CD8-positive, alpha-beta memory T cell (primary cell): ENCODE results near the gene PRODH. TPM values are rescaled to one million over a fixed set of nuclear protein-coding genes. Genes with fewer than 3 reads are reported as not detected.
"Not testable (repeated sequence)": the region's sequence is repeated elsewhere in the genome, so short reads cannot be mapped to it uniquely, and the experiment has no call there.

Source experiments
- CTCF ChIA-PET: fragments of 350-600 bp; sonication (Branson Sonifier 250); formaldehyde crosslinking; loops from one replicate; lab custom pipeline; 2021; ENCODE audit warnings: antibody characterized with exemption; lab: Charles Lee
- POLR2A ChIA-PET: fragments of 350-600 bp; sonication (Branson Sonifier 250); formaldehyde crosslinking; loops from one replicate; lab custom pipeline; 2021; ENCODE audit warnings: antibody characterized with exemption; lab: Charles Lee
- DNase-seq, 5 donors: peaks; one replicate each; pipeline versions ENCODE4 v3.0.0 to v3.0.0-alpha.2; 2020 to 2022; ENCODE audit warnings: mixed read lengths in 1 of 5
- H3K27ac ChIP-seq: one replicate; pipeline ENCODE4 v1.7.0; 2013; ENCODE audit warnings: low read depth, mild to moderate bottlenecking, low read length, moderate library complexity
- H3K27me3 ChIP-seq: 2 replicates; pipeline ENCODE4 v1.7.0; 2013; ENCODE audit warnings: low read length, mild to moderate bottlenecking; ENCODE audit not compliant: insufficient read depth, poor library complexity, severe bottlenecking
- H3K36me3 ChIP-seq: 2 replicates; pipeline ENCODE4 v1.7.0; 2013; ENCODE audit warnings: mild to moderate bottlenecking, low read length, moderate library complexity; ENCODE audit not compliant: insufficient read depth
- H3K4me1 ChIP-seq: 2 replicates; pipeline ENCODE4 v1.7.0; 2013; ENCODE audit warnings: mild to moderate bottlenecking, low read length, moderate library complexity; ENCODE audit not compliant: insufficient read depth
- H3K4me3 ChIP-seq: 2 replicates; pipeline ENCODE4 v1.7.0; 2013; ENCODE audit warnings: mild to moderate bottlenecking, low read length
- H3K9me3 ChIP-seq: 2 replicates; pipeline ENCODE4 v1.7.0; 2013; ENCODE audit warnings: mild to moderate bottlenecking, low read length
- H3K27ac Mint-ChIP-seq, 8 donors: one replicate each; pipeline ENCODE4 v1.8.0; 2020 to 2021; ENCODE audit warnings: mixed read lengths in 8 of 8, mild to moderate bottlenecking in 6 of 8, inconsistent platforms in 3 of 8, moderate library complexity in 3 of 8
- H3K27me3 Mint-ChIP-seq, 2 donors: one replicate each; pipeline ENCODE4 v1.8.0; 2020 to 2021; ENCODE audit warnings: mixed read lengths in 2 of 2, mild to moderate bottlenecking in 1 of 2, moderate library complexity in 1 of 2
- H3K36me3 Mint-ChIP-seq, 3 donors: one replicate each; pipeline ENCODE4 v1.8.0; 2020 to 2021; ENCODE audit warnings: mixed read lengths in 3 of 3, inconsistent platforms in 1 of 3, mild to moderate bottlenecking in 1 of 3
- H3K4me1 Mint-ChIP-seq, 3 donors: one replicate each; pipeline ENCODE4 v1.8.0; 2020 to 2021; ENCODE audit warnings: mixed read lengths in 3 of 3, inconsistent platforms in 1 of 3, mild to moderate bottlenecking in 1 of 3
- H3K4me3 Mint-ChIP-seq, 7 donors: one replicate each; pipeline ENCODE4 v1.8.0; 2020 to 2021; ENCODE audit warnings: mixed read lengths in 7 of 7, mild to moderate bottlenecking in 6 of 7, moderate library complexity in 4 of 7, inconsistent platforms in 2 of 7
- H3K9me3 Mint-ChIP-seq, 5 donors: one replicate each; pipeline ENCODE4 v1.8.0; 2020 to 2022; ENCODE audit warnings: mixed read lengths in 5 of 5, mild to moderate bottlenecking in 3 of 5, moderate library complexity in 2 of 5, inconsistent platforms in 1 of 5
- polyA plus RNA-seq: library from polyadenylated mRNA; unstranded; fragments of 300-500 nt; fragmentation: Illumina TruSeq; gene quantifications from one replicate; pipeline ENCODE4 v1.2.3, GENCODE V29; 2021
- total RNA-seq, 2 experiments: library from RNA; stranded (reverse); gene quantifications; one replicate each; pipeline ENCODE4 v1.2.3, GENCODE V29; 2021

PRODH gene
- total and polyA plus RNA-seq, 3 experiments from 2014 or later, result 0.05 to 0.46 (median 0.24) TPM

DNA sequence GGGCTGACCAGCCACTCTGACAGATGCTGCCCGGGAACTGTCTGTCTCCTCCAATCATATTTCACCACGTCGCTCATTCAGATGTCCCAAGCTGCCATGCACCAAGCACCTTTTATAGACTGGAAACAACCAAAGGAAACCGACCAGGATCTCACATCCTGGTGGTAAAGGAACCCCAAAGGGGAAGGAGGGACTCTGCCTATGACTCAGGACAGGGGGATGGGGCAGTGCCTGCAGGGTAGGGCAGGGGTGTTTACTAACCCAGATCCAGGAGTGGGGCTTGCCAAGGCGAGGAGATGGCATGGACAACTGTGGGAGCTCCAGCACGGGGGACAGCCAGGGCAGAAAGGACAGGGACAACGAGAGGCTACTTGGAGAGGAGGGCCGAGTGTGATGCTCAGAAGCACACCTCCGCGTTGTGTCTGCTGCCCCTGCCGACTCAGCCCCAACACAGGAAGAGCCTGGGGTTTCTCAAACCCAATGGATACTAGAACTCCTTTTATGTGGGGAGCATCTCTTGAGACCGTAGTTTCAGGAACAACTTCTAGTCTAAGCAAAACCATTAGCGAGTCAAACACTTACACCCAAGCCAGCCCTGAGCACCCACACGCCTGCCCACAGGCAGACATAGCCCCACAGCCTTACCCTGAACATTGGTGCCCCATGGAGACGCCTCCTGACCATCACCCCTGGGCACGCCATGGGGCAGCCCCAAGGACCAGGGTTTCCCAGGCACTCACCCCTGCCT lies 4.0 kb downstream of the PRODH start:
- Mint-ChIP-seq H3K27ac (no peak overlapping the region), H3K4me1 (no peaks in the 10 kb centered on the region), H3K4me3 (no peak overlapping the region), H3K9me3 (no peaks in the 10 kb centered on the region), H3K27me3 (no peaks in the 10 kb centered on the region), H3K36me3 (no peaks in the 10 kb centered on the region)
- no peak for DNase-seq
- no peaks in the 10 kb centered on the region for H3K27me3 ChIP-seq
- H3K4me1 ChIP-seq, result no peaks in the 10 kb centered on the region
- H3K9me3 ChIP-seq, result no peaks in the 10 kb centered on the region
- no peak overlapping the region for H3K27ac ChIP-seq
- ChIA-PET CTCF (no interaction called here), POLR2A (no interaction called here)
- no peaks in the 10 kb centered on the region for H3K36me3 ChIP-seq
- H3K4me3 ChIP-seq, result no peak overlapping the region

DNA sequence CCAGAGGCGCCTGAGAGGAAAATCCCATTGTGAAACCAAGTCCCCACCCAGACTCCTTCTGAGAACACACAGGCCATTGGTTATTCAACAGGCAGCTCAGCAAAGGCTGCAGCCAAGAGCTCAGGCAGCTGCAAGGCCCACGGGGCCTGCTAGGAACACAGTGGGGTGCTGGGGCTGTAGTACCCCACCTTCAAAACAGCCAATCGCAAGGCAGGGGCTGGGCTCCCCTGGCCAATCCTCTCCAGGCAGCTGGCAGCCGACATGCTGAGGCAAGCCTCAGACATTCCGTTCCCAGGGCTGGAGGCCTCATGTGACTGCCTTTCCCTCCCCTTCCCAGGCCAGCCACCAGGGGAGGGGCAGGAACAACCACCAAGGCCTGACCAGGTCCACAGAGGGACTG lies 6.6 kb downstream of the PRODH start:
- Histone ChIP-seq H3K36me3 (no peaks in the 10 kb centered on the region), H3K27me3 (no peaks in the 10 kb centered on the region), H3K4me1 (no peaks in the 10 kb centered on the region), H3K9me3 (no peaks in the 10 kb centered on the region), H3K4me3 (no peak overlapping the region), H3K27ac (no peak overlapping the region)
- Mint-ChIP-seq H3K9me3 (no peaks in the 10 kb centered on the region), H3K4me1 (no peaks in the 10 kb centered on the region), H3K4me3 (no peak overlapping the region), H3K27me3 (no peaks in the 10 kb centered on the region), H3K27ac (no peak overlapping the region), H3K36me3 (no peaks in the 10 kb centered on the region)
- POLR2A ChIA-PET, result no interaction called here
- CTCF ChIA-PET, result no interaction called here
- no peak for DNase-seq

DNA sequence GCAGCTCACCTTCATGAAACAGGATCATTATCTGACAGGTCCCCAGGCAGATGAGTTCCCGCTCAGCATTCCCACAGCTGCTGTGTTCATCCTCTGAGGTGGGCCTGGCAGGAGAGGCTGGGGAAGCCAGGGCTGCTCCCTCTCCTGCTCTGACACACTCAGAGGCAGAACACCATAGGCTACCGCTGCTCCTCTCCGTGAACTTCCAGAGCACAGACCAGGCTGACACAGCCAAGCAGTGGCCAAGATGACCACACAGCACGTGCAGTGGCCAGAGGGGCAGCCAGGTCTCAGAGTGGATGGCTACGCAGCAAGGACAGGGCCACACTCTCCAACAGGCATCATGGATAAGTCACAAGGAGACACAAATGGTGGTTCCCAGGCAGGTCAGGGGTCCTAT lies 8.5 kb downstream of the PRODH start:
- ChIA-PET CTCF (no interaction called here), POLR2A (no interaction called here)
- Mint-ChIP-seq H3K4me3 (no peak overlapping the region), H3K36me3 (no peaks in the 10 kb centered on the region), H3K9me3 (no peaks in the 10 kb centered on the region), H3K27me3 (no peaks in the 10 kb centered on the region), H3K4me1 (no peaks in the 10 kb centered on the region), H3K27ac (no peak overlapping the region)
- Histone ChIP-seq H3K9me3 (no peaks in the 10 kb centered on the region), H3K27ac (no peak overlapping the region), H3K4me3 (no peak overlapping the region), H3K27me3 (no peaks in the 10 kb centered on the region), H3K4me1 (no peaks in the 10 kb centered on the region), H3K36me3 (no peaks in the 10 kb centered on the region)
- DNase-seq, result no peak

DNA sequence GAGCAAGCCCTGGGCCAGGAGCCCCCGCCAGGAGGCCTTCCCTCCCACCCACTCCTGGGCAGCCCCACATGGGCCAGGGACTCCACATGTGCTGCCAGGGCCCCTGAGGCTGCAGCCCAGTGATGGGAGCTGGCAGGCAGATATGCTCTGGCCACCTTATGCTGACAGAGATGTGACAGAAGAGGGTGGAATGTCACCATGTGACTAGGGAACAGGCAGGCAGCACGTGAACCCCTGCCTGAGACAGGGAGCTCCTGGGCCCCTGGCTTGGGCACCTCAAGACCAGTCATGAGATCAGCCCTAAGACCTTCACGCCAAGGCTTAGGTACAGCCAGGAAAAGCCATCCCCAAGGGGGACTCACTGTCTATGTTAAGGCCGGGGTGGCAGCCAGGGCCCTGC lies 9.1 kb downstream of the PRODH start:
- no peak overlapping the region for H3K27ac ChIP-seq
- H3K36me3 ChIP-seq, result no peaks in the 10 kb centered on the region
- CTCF ChIA-PET, result no interaction called here
- H3K4me3 ChIP-seq, result no peak overlapping the region
- H3K27me3 ChIP-seq, result no peaks in the 10 kb centered on the region
- no peak for DNase-seq
- Mint-ChIP-seq H3K27ac (no peak overlapping the region), H3K4me3 (no peak overlapping the region), H3K4me1 (no peaks in the 10 kb centered on the region), H3K9me3 (no peaks in the 10 kb centered on the region), H3K27me3 (no peaks in the 10 kb centered on the region), H3K36me3 (no peaks in the 10 kb centered on the region)
- POLR2A ChIA-PET, result no interaction called here
- H3K9me3 ChIP-seq, result no peaks in the 10 kb centered on the region
- H3K4me1 ChIP-seq, result no peaks in the 10 kb centered on the region

DNA sequence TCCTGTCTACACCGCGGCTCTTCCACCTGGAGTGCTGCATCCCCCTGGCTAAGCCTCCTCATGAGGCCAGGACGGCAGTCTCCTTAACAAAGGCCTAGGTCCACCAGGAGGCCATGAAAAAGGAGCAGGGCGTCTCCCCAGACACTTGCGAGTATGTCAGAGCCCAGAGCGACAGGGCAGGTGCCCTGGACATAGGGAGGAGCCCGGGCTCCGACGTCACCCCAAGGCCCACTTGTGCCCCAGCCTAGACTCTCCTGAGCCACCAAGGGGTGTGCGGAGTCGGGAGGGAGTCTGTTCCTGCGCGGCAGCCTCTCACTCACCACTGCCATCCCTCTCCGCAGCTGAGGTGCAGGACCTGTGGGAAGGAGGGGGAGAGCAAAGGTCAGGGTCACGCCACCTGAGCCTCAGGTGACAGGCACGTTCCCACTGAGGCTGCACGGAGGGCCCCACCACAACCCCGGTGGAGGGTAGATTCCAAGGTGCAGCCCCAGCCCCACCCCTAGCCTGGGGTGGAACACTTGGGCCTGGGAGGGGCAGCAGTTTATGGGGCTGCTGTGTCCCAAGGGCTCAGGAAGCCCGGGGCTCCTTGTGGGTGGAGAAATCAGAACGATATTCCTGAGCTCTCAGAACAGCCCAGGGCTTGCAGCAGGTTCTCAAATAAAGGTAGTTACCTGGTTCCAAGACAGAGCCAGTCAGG lies 10.6 kb downstream of the PRODH start:
- Histone ChIP-seq H3K36me3 (no peaks in the 10 kb centered on the region), H3K4me1 (no peaks in the 10 kb centered on the region), H3K9me3 (no peaks in the 10 kb centered on the region), H3K27me3 (no peaks in the 10 kb centered on the region), H3K4me3 (no peak overlapping the region), H3K27ac (no peak overlapping the region)
- no peak for DNase-seq
- H3K36me3 Mint-ChIP-seq, result no peaks in the 10 kb centered on the region
- no peak overlapping the region for H3K4me3 Mint-ChIP-seq
- POLR2A ChIA-PET, result no interaction called here
- CTCF ChIA-PET, result no interaction called here
- H3K4me1 Mint-ChIP-seq, result no peaks in the 10 kb centered on the region
- H3K27me3 Mint-ChIP-seq, result no peaks in the 10 kb centered on the region
- H3K27ac Mint-ChIP-seq, result no peak overlapping the region
- H3K9me3 Mint-ChIP-seq, result no peaks in the 10 kb centered on the region

DNA sequence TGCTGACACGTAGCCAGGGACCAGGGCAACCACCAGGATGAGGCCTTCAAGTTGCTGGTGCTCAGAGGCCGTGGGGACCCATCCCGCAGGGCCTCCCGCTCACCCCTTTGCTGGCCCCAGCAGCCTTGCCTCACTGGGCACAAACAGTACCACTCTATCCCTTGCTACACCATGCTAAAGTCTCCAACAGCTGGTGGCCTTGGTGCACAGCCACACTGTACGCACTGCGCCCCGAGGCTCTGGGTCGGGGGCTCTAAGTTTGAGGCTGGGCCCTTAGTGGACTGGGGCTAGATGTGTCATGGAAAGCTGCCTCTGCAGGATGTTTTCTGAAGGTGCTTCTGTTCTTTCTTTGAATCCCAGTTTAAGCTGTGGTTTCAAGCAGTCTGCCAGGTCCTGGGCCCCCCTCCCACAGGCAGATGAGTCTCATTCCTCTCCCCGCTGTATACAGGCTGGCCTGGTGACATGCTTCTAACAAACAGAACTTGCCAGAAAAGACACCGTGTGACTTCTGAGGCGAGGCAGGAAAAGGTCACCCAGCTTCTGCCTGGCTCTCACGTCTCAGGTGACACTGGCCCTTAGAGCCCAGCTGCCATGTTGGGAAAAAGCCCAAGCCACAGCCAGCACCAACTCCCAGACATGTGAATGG lies 15.7 kb downstream of the PRODH start:
- H3K36me3 Mint-ChIP-seq, H3K4me1 ChIP-seq, H3K4me1 Mint-ChIP-seq, CTCF ChIA-PET, H3K4me3 Mint-ChIP-seq, H3K27me3 Mint-ChIP-seq, H3K36me3 ChIP-seq, H3K9me3 ChIP-seq, DNase-seq, H3K27me3 ChIP-seq, H3K27ac ChIP-seq, H3K4me3 ChIP-seq, POLR2A ChIA-PET, H3K9me3 Mint-ChIP-seq, H3K27ac Mint-ChIP-seq: not testable (repeated sequence)

DNA sequence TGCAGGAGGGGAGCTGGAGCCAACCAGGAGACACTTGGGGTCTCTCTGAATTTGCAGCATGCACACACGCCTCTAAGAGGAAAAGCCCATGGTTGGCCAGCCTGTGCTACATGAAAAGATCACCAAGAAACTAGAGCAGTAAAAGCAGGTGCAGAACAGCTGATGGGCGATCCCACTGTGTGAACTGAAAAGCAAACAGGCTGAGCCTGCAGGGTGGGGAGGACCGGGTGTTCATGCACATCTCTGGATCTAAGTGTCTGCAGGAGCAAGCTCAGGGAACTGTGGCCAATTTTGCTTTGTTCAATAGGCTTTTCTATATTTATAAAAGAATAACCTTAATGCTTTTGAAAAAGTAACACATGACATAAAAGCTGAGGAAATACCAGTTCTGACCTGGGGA lies 18.3 kb downstream of the PRODH start:
- H3K9me3 Mint-ChIP-seq, H3K4me3 ChIP-seq, H3K27ac Mint-ChIP-seq, POLR2A ChIA-PET, H3K27me3 ChIP-seq, H3K36me3 Mint-ChIP-seq, H3K27ac ChIP-seq, H3K9me3 ChIP-seq, DNase-seq, H3K27me3 Mint-ChIP-seq, CTCF ChIA-PET, H3K36me3 ChIP-seq, H3K4me1 ChIP-seq, H3K4me3 Mint-ChIP-seq, H3K4me1 Mint-ChIP-seq: not testable (repeated sequence)

DNA sequence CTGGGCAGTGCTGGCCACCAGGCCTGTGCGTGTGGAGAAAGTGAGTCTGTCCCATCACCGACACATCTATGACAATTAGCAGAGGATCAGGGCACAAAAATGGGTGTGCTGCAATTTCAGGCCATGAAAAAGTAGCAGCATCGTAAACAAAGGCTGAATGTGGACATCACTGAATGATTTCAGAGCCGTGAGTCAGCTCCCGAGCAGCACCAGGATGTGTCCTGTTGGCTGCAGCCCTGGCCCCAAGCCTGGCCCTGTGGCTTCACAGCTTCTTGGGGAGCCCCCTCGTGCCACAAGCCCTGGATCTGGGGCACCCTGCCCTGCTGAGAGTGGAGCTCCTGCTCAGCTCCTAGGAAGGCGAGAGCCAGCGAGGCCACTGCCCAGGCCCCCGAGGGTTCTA lies 20.5 kb downstream of the PRODH start:
- H3K27ac Mint-ChIP-seq, H3K27me3 ChIP-seq, H3K36me3 ChIP-seq, H3K4me1 ChIP-seq, H3K36me3 Mint-ChIP-seq, H3K9me3 ChIP-seq, DNase-seq, H3K4me3 ChIP-seq, H3K9me3 Mint-ChIP-seq, CTCF ChIA-PET, H3K4me3 Mint-ChIP-seq, H3K27me3 Mint-ChIP-seq, H3K4me1 Mint-ChIP-seq, H3K27ac ChIP-seq: not testable (repeated sequence)
- POLR2A ChIA-PET, result interaction anchor here (0.6 kb wide), 1 partner anchor 66 kb away, joined by 6 read pairs; no protein-coding TSS in a partner anchor
